ENCODE data around the gene ATXN7L1. TPM values are rescaled to one million over a fixed set of nuclear protein-coding genes. Genes with fewer than 3 reads are reported as not detected.

ATXN7L1 gene
- total and polyA plus RNA-seq, 2 donors (not counting 1 experiment from before 2014, with no cell fraction given), result 7.1 to 40.6 TPM

GRCh38 chr7:105617280-105618015 is 259.0 kb downstream of the ATXN7L1 start:
- Mint-ChIP-seq H3K4me1 (no peaks in the 10 kb centered on the region), H3K9me3 (ENCODE audit: insufficient read depth) (no peaks in the 10 kb centered on the region), H3K27me3 (no peaks in the 10 kb centered on the region), H3K27ac (no peak overlapping the region), H3K4me3 (no peak overlapping the region)
- no peak overlapping the region for H3K4me3 ChIP-seq (ENCODE audit: control extremely low read depth in 1 of 5, extremely low read depth in 1 of 5, insufficient read depth in 1 of 5, low read depth in 2 of 5, low read length in 4 of 5)
- TF ChIP-seq EZH2 (IDR thresholded peaks at IDR 0.05; ENCODE audit: borderline replicate concordance, insufficient read depth, low read depth, low read length, poor library complexity, severe bottlenecking), result no peak
- TF ChIP-seq CTCF (IDR thresholded peaks at IDR 0.05), result no peak
- no peaks in the 10 kb centered on the region for H3K9me3 ChIP-seq (ENCODE audit: control extremely low read depth in 1 of 3, control insufficient read depth in 2 of 3, insufficient read depth in 1 of 3, low read length in 2 of 3)
- H4K20me1 ChIP-seq (ENCODE audit: control insufficient read depth, insufficient read depth, low read length, poor library complexity, severe bottlenecking), result no peaks in the 10 kb centered on the region
- POLR2A ChIA-PET, result no interaction called here
- intact Hi-C loops (cut with micrococcal nuclease), result no loop called here
- no peaks in the 10 kb centered on the region for H3K27me3 ChIP-seq (replicated peaks in 1 of 4; ENCODE audit: control extremely low read depth in 1 of 4, control insufficient read depth in 3 of 4, insufficient read depth in 4 of 4, low read length in 3 of 4)
- no peak overlapping the region for H3K27ac ChIP-seq (ENCODE audit: low read length in 2 of 2)
- DNase-seq, result no peak
- CTCF ChIA-PET, result no interaction called here
- no peak overlapping the region for H3K4me2 ChIP-seq (replicated peaks; ENCODE audit: low read depth, low read length, poor library complexity, severe bottlenecking)
- H3K79me2 ChIP-seq (ENCODE audit: control insufficient read depth, insufficient read depth, low read length), result no peaks in the 10 kb centered on the region
- ATAC-seq (ENCODE audit: low read depth), result no peak
- peaks cover 0 to 79% of the 10 kb centered on the region in 2 experiments for H3K36me3 ChIP-seq (replicated peaks in 1 of 2; ENCODE audit: control extremely low read depth in 1 of 2, control insufficient read depth in 1 of 2, extremely low read depth in 1 of 2, insufficient read depth in 2 of 2, low read length in 1 of 2)
- 98% methylated on average over 9 of the region's 14 CpGs for WGBS (ENCODE audit: insufficient coverage)
- no peak overlapping the region for H2AFZ ChIP-seq (ENCODE audit: insufficient read depth, low read depth, low read length, poor library complexity, severe bottlenecking)
- no peak overlapping the region for H3K9ac ChIP-seq (ENCODE audit: low read length)
- no peaks in the 10 kb centered on the region for H3K4me1 ChIP-seq (ENCODE audit: control insufficient read depth in 2 of 2, insufficient read depth in 2 of 2, low read length in 2 of 2)

- H3K9me3 ChIP-seq (ENCODE audit: control extremely low read depth in 1 of 3, control insufficient read depth in 2 of 3, insufficient read depth in 1 of 3, low read length in 2 of 3), result no peaks in the 10 kb centered on the region
- no peak overlapping the region for H3K9ac ChIP-seq (ENCODE audit: low read length)
- Mint-ChIP-seq H3K9me3 (ENCODE audit: insufficient read depth) (no peaks in the 10 kb centered on the region), H3K27me3 (no peaks in the 10 kb centered on the region), H3K4me1 (no peaks in the 10 kb centered on the region), H3K27ac (no peak overlapping the region), H3K4me3 (no peak overlapping the region)
- no peaks in the 10 kb centered on the region for H4K20me1 ChIP-seq (ENCODE audit: control insufficient read depth, insufficient read depth, low read length, poor library complexity, severe bottlenecking)
- no peaks in the 10 kb centered on the region for H3K27me3 ChIP-seq (replicated peaks in 1 of 4; ENCODE audit: control extremely low read depth in 1 of 4, control insufficient read depth in 3 of 4, insufficient read depth in 4 of 4, low read length in 3 of 4)
- no peak overlapping the region for H3K4me2 ChIP-seq (replicated peaks; ENCODE audit: low read depth, low read length, poor library complexity, severe bottlenecking)
- POLR2A ChIA-PET, result no interaction called here
- no peak for ATAC-seq (ENCODE audit: low read depth)
- no peaks in the 10 kb centered on the region for H3K79me2 ChIP-seq (ENCODE audit: control insufficient read depth, insufficient read depth, low read length)
- peaks cover 0 to 55% of the 10 kb centered on the region in 2 experiments for H3K36me3 ChIP-seq (replicated peaks in 1 of 2; ENCODE audit: control extremely low read depth in 1 of 2, control insufficient read depth in 1 of 2, extremely low read depth in 1 of 2, insufficient read depth in 2 of 2, low read length in 1 of 2)
- TF ChIP-seq CTCF (IDR thresholded peaks at IDR 0.05) (no peak), EZH2 (IDR thresholded peaks at IDR 0.05; ENCODE audit: borderline replicate concordance, insufficient read depth, low read depth, low read length, poor library complexity, severe bottlenecking) (no peak)
- DNase-seq, result no peak
- no peak overlapping the region for H3K4me3 ChIP-seq (ENCODE audit: control extremely low read depth in 1 of 5, extremely low read depth in 1 of 5, insufficient read depth in 1 of 5, low read depth in 2 of 5, low read length in 4 of 5)
- WGBS (ENCODE audit: insufficient coverage), result 93% methylated on average over 20 of the region's 20 CpGs
- no peak overlapping the region for H3K27ac ChIP-seq (ENCODE audit: low read length in 2 of 2)
- H3K4me1 ChIP-seq (ENCODE audit: control insufficient read depth in 2 of 2, insufficient read depth in 2 of 2, low read length in 2 of 2), result no peaks in the 10 kb centered on the region
- CTCF ChIA-PET, result no interaction called here
- intact Hi-C loops (cut with micrococcal nuclease), result no loop called here
- no peak overlapping the region for H2AFZ ChIP-seq (ENCODE audit: insufficient read depth, low read depth, low read length, poor library complexity, severe bottlenecking)
These were observed 262.0 kb downstream of the ATXN7L1 start for GRCh38 chr7:105614341-105614840.
